ENCODE measurements around the gene PKD2. TPM values are rescaled to one million over a fixed set of nuclear protein-coding genes. Genes with fewer than 3 reads are reported as not detected.

Gene PKD2
- total RNA-seq, 2 experiments from 2014 or later: 3.8 to 4.5 TPM

GRCh38 chr4:88033309-88033708 lies 25.9 kb downstream of the PKD2 start:
- DNase-seq (ENCODE audit: low spot score): peak; percentile 65
- TF ChIP-seq CTCF (conservative IDR thresholded peaks at IDR 0.05; ENCODE audit: low read length) (peak; percentile 82), EZH2phosphoT487 (IDR thresholded peaks at IDR 0.05; ENCODE audit: borderline replicate concordance, low read depth, low read length) (no peak)
- intact Hi-C loops (cut with micrococcal nuclease; ENCODE audit: unreplicated experiment): loop anchor here (1.0 to 2.0 kb wide), 2 partner anchors 180 to 481 kb away; no protein-coding TSS in a partner anchor

GRCh38 chr4:88035292-88035691 lies 27.9 kb downstream of the PKD2 start:
- CTCF ChIA-PET (ENCODE audit: unreplicated experiment): no interaction called here

More at GRCh38 chr4:88033309-88033708, 25.9 kb downstream of the PKD2 start:
- Histone ChIP-seq H3K36me3 (ENCODE audit: insufficient read depth, low read length) (no peaks in the 10 kb centered on the region), H3K4me3 (ENCODE audit: low read depth, low read length, poor library complexity, severe bottlenecking) (no peak overlapping the region), H2AFZ (ENCODE audit: low read length) (no peak overlapping the region), H3K27ac (ENCODE audit: low read depth, low read length, poor library complexity, severe bottlenecking) (no peak overlapping the region), H4K20me1 (ENCODE audit: insufficient read depth, low read length) (no peaks in the 10 kb centered on the region), H3K79me2 (ENCODE audit: insufficient read depth, low read depth, low read length) (no peaks in the 10 kb centered on the region), H3K4me2 (ENCODE audit: low read length) (no peak overlapping the region), H3K9me3 (ENCODE audit: low read length) (no peaks in the 10 kb centered on the region), H3K4me1 (ENCODE audit: insufficient read depth, low read length, poor library complexity, severe bottlenecking) (no peaks in the 10 kb centered on the region), H3K9me2 (ENCODE audit: insufficient read depth, low read length) (no peaks in the 10 kb centered on the region)
- ChIA-PET CTCF (ENCODE audit: unreplicated experiment) (no interaction called here), POLR2A (interaction anchor here (0.7 to 1.5 kb wide), 2 partner anchors 19 to 1925 kb away, joined by 3 read pairs; no protein-coding TSS in a partner anchor)
- no TSS peak for BruUV-seq (replicated peaks)

More at GRCh38 chr4:88035292-88035691, 27.9 kb downstream of the PKD2 start:
- H3K9me2 ChIP-seq (ENCODE audit: insufficient read depth, low read length): no peaks in the 10 kb centered on the region
- no peak overlapping the region for H2AFZ ChIP-seq (ENCODE audit: low read length)
- H3K4me2 ChIP-seq (ENCODE audit: low read length): no peak overlapping the region
- peaks cover 6% of the 10 kb centered on the region; the same call in 1 of the 2 replicates for H3K36me3 ChIP-seq (ENCODE audit: insufficient read depth, low read length)
- BruUV-seq (replicated peaks): no TSS peak
- TF ChIP-seq CTCF (conservative IDR thresholded peaks at IDR 0.05; ENCODE audit: low read length): no peak
- no peak for TF ChIP-seq EZH2phosphoT487 (IDR thresholded peaks at IDR 0.05; ENCODE audit: borderline replicate concordance, low read depth, low read length)
- H3K4me1 ChIP-seq (ENCODE audit: insufficient read depth, low read length, poor library complexity, severe bottlenecking): no peaks in the 10 kb centered on the region
- POLR2A ChIA-PET: no interaction called here
- H3K4me3 ChIP-seq (ENCODE audit: low read depth, low read length, poor library complexity, severe bottlenecking): no peak overlapping the region
- no peaks in the 10 kb centered on the region for H4K20me1 ChIP-seq (ENCODE audit: insufficient read depth, low read length)
- no peaks in the 10 kb centered on the region for H3K9me3 ChIP-seq (ENCODE audit: low read length)
- H3K79me2 ChIP-seq (ENCODE audit: insufficient read depth, low read depth, low read length): no peaks in the 10 kb centered on the region
- intact Hi-C loops (cut with micrococcal nuclease; ENCODE audit: unreplicated experiment): no loop called here
- no peak overlapping the region for H3K27ac ChIP-seq (ENCODE audit: low read depth, low read length, poor library complexity, severe bottlenecking)
- no peak for DNase-seq (ENCODE audit: low spot score)

Data from OCI-LY7 (cell line).